ENCODE data around the gene TMEM52B.

The TMEM52B gene

DNA sequence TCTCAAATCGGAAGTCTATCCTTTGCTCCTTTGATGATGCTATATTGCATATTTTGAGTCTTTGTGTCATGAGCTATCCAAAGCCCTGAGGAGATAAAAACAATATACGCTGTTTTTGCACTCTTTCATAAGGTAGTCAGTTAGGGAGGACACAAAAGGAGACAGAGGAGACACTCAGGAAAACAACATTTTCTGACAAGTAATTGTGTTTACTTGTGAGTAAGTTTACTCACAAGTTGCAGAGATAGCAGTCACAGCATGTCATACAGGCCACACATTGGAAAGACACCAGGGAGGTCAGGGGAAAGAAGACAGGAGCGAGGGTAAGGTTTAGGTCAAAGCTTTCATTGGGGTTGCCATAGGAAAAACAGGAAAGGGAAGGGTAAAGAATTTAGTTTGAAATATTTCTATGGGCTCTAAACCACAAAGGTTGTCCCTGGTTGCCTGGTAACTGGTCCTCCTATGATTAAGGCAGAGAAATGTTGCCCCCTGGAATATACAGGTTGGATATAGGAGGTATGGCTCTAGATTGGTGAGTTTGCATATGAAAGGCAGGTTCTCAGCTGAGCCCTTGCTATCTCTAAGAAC is 26.5 kb downstream of the TMEM52B start:
- no peak overlapping the region for H2AFZ ChIP-seq (ENCODE audit: low read depth, low read length)
- H4K20me1 ChIP-seq (ENCODE audit: insufficient read depth, low read length), result no peaks in the 10 kb centered on the region
- TF ChIP-seq, protein P1, sequence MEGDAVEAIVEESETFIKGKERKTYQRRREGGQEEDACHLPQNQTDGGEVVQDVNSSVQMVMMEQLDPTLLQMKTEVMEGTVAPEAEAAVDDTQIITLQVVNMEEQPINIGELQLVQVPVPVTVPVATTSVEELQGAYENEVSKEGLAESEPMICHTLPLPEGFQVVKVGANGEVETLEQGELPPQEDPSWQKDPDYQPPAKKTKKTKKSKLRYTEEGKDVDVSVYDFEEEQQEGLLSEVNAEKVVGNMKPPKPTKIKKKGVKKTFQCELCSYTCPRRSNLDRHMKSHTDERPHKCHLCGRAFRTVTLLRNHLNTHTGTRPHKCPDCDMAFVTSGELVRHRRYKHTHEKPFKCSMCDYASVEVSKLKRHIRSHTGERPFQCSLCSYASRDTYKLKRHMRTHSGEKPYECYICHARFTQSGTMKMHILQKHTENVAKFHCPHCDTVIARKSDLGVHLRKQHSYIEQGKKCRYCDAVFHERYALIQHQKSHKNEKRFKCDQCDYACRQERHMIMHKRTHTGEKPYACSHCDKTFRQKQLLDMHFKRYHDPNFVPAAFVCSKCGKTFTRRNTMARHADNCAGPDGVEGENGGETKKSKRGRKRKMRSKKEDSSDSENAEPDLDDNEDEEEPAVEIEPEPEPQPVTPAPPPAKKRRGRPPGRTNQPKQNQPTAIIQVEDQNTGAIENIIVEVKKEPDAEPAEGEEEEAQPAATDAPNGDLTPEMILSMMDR (IDR thresholded peaks at IDR 0.05; ENCODE audit: borderline replicate concordance, extremely low read depth, low read length, poor library complexity, severe bottlenecking), result no peak
- no peak for TF ChIP-seq EZH2 (IDR thresholded peaks at IDR 0.05; ENCODE audit: borderline replicate concordance, low read depth, low read length, severe bottlenecking)
- H3K79me2 ChIP-seq (ENCODE audit: insufficient read depth, low read length), result no peaks in the 10 kb centered on the region
- DNase-seq (no peak), ATAC-seq (ENCODE audit: insufficient read depth, low read depth) (no peak)
- no peak overlapping the region for H3K4me2 ChIP-seq (ENCODE audit: insufficient read depth, low read length)
- H3K4me3 ChIP-seq (ENCODE audit: low read depth in 1 of 2, low read length in 2 of 2), result no peak overlapping the region
- no peaks in the 10 kb centered on the region for H3K4me1 ChIP-seq (ENCODE audit: insufficient read depth, low read length)
- no peaks in the 10 kb centered on the region for H3K27me3 ChIP-seq (ENCODE audit: insufficient read depth, low read length, poor library complexity)
- H3K36me3 ChIP-seq (ENCODE audit: insufficient read depth, low read length), result no peaks in the 10 kb centered on the region
- no peak overlapping the region for H3K27ac ChIP-seq (ENCODE audit: low read length)
- H3K9ac ChIP-seq (ENCODE audit: low read depth, low read length), result no peak overlapping the region
- no peaks in the 10 kb centered on the region for H3K9me3 ChIP-seq (ENCODE audit: insufficient read depth, low read length, severe bottlenecking)

GRCh38 chr12:10207136-10207535 is 28.3 kb downstream of the TMEM52B start:
- no peaks in the 10 kb centered on the region for H3K36me3 ChIP-seq (ENCODE audit: insufficient read depth, low read length)
- no peaks in the 10 kb centered on the region for H3K79me2 ChIP-seq (ENCODE audit: insufficient read depth, low read length)
- ATAC-seq (ENCODE audit: insufficient read depth, low read depth) (no peak), DNase-seq (no peak)
- TF ChIP-seq EZH2 (IDR thresholded peaks at IDR 0.05; ENCODE audit: borderline replicate concordance, low read depth, low read length, severe bottlenecking), result no peak
- TF ChIP-seq, protein P1 (IDR thresholded peaks at IDR 0.05; ENCODE audit: borderline replicate concordance, extremely low read depth, low read length, poor library complexity, severe bottlenecking), result no peak
- no peaks in the 10 kb centered on the region for H4K20me1 ChIP-seq (ENCODE audit: insufficient read depth, low read length)
- H3K4me1 ChIP-seq (ENCODE audit: insufficient read depth, low read length), result peaks cover 3% of the 10 kb centered on the region
- H3K27me3 ChIP-seq (ENCODE audit: insufficient read depth, low read length, poor library complexity), result no peaks in the 10 kb centered on the region
- H3K4me3 ChIP-seq (ENCODE audit: low read depth in 1 of 2, low read length in 2 of 2), result no peak overlapping the region
- H3K9ac ChIP-seq (ENCODE audit: low read depth, low read length), result no peak overlapping the region
- no peak overlapping the region for H3K27ac ChIP-seq (ENCODE audit: low read length)
- H3K4me2 ChIP-seq (ENCODE audit: insufficient read depth, low read length), result no peak overlapping the region
- H2AFZ ChIP-seq (ENCODE audit: low read depth, low read length), result no peak overlapping the region
- H3K9me3 ChIP-seq (ENCODE audit: insufficient read depth, low read length, severe bottlenecking), result no peaks in the 10 kb centered on the region

DNA sequence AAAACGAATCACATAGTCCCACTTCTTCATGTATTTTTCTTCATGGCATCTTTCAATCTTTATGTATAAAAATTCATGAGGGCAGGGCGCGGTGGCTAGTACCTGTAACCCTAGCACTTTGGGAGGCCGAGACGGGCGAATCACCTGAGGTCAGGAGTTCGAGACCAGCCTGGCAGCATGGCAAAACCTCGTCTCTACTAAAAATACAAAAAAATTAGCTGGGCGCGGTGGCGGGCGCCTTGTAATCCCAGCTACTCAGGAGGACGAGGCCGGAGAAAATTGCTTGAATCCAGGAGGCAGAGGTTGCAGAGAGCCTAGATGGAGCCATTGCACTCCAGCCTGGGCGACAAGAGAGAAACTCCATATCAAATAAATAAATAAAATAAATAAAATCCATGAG is 31.4 kb downstream of the TMEM52B start:
- Histone ChIP-seq H3K27me3 (ENCODE audit: insufficient read depth, low read length, poor library complexity) (peaks cover 10% of the 10 kb centered on the region), H3K4me2 (ENCODE audit: insufficient read depth, low read length) (no peak overlapping the region), H3K36me3 (ENCODE audit: insufficient read depth, low read length) (no peaks in the 10 kb centered on the region), H4K20me1 (ENCODE audit: insufficient read depth, low read length) (no peaks in the 10 kb centered on the region), H3K79me2 (ENCODE audit: insufficient read depth, low read length) (no peaks in the 10 kb centered on the region), H3K4me3 (ENCODE audit: low read depth in 1 of 2, low read length in 2 of 2) (no peak overlapping the region), H3K27ac (ENCODE audit: low read length) (no peak overlapping the region), H3K4me1 (ENCODE audit: insufficient read depth, low read length) (peaks cover 33% of the 10 kb centered on the region), H3K9ac (ENCODE audit: low read depth, low read length) (no peak overlapping the region), H2AFZ (ENCODE audit: low read depth, low read length) (no peak overlapping the region), H3K9me3 (ENCODE audit: insufficient read depth, low read length, severe bottlenecking) (no peaks in the 10 kb centered on the region)
- TF ChIP-seq EZH2 (IDR thresholded peaks at IDR 0.05; ENCODE audit: borderline replicate concordance, low read depth, low read length, severe bottlenecking), result no peak
- TF ChIP-seq, protein P1 (IDR thresholded peaks at IDR 0.05; ENCODE audit: borderline replicate concordance, extremely low read depth, low read length, poor library complexity, severe bottlenecking), result no peak
- DNase-seq (no peak), ATAC-seq (ENCODE audit: insufficient read depth, low read depth) (no peak)

All from DND-41 (cell line).